Right ventricle myocardium superior (tissue), 1 donor: ENCODE results near the gene MAP4K3. TPM values are rescaled to one million over a fixed set of nuclear protein-coding genes. Genes with fewer than 3 reads are reported as not detected.
A peak's percentile ranks its signal among the peaks of the same experiment; 100 is the strongest.

Experiments used
- ATAC-seq: fragments of 200-7000 bp; cut with Tn5 transposase; one replicate; pipeline ENCODE4 v1.9.1; 2020; ENCODE audit warnings: mild to moderate bottlenecking; ENCODE audit not compliant: poor library complexity
- DNase-seq: peaks from one replicate; pipeline ENCODE4 v3.0.0-alpha.2; 2020
- intact Hi-C: fragments of 100-400 bp; cut with DNase I; formaldehyde crosslinking; loops from one replicate; pipeline ENCODE4 v1.11.2; 2022
- total RNA-seq: library from RNA; stranded (reverse); fragmentation: NEBNext Ultra II Directional; extraction: Animal tissue kit (Norgen Biotek cat#: 25700); gene quantifications from one replicate; pipeline ENCODE4 v1.2.1, GENCODE V29; 2021
- donor health status: DM: no; HTN: yes; CAD: no; lungs with severe emphysema.

Gene MAP4K3
- total RNA-seq, 1 donor from 2014 or later, result 37.8 TPM

GRCh38 chr2:39448169-39448502 lies 11.1 kb upstream of the MAP4K3 start:
- no peak for DNase-seq
- intact Hi-C loops, result no loop called here
- ATAC-seq, result no peak

GRCh38 chr2:39447266-39448168 lies 10.4 kb upstream of the MAP4K3 start:
- intact Hi-C loops, result no loop called here
- DNase-seq (no peak), ATAC-seq (no peak)

- no peak for DNase-seq
- intact Hi-C loops, result no loop called here
- ATAC-seq, result no peak
Observed at GRCh38 chr2:39445934-39446333, 8.8 kb upstream of the MAP4K3 start.

GRCh38 chr2:39443009-39443408 lies 5.9 kb upstream of the MAP4K3 start:
- ATAC-seq (no peak), DNase-seq (no peak)
- intact Hi-C loops, result no loop called here

GRCh38 chr2:39437522-39438296 lies 624 bp upstream of the MAP4K3 start:
- ATAC-seq (peak; percentile 34), DNase-seq (peak; percentile 52)
- intact Hi-C loops, result loop anchor here (5.0 kb wide), 2 partner anchors 55 to 65 kb away; no protein-coding TSS in a partner anchor

- intact Hi-C loops, result loop anchor here (5.0 kb wide), 2 partner anchors 54 to 66 kb away; no protein-coding TSS in a partner anchor
- DNase-seq (no peak), ATAC-seq (peak; percentile 61)
Observed at GRCh38 chr2:39435741-39436591, 1.1 kb downstream of the MAP4K3 start.

GRCh38 chr2:39435234-39435633 lies 1.9 kb downstream of the MAP4K3 start:
- DNase-seq (no peak), ATAC-seq (no peak)
- intact Hi-C loops, result loop anchor here (5.0 kb wide), 2 partner anchors 53 to 67 kb away; no protein-coding TSS in a partner anchor

- ATAC-seq (no peak), DNase-seq (no peak)
- intact Hi-C loops, result no loop called here
Observed at GRCh38 chr2:39434233-39434897, 2.7 kb downstream of the MAP4K3 start.

- DNase-seq, result no peak
- no peak for ATAC-seq
- intact Hi-C loops, result no loop called here
Observed at GRCh38 chr2:39433586-39434195, 3.4 kb downstream of the MAP4K3 start.

GRCh38 chr2:39432701-39433100 lies 4.4 kb downstream of the MAP4K3 start:
- intact Hi-C loops, result no loop called here
- DNase-seq (no peak), ATAC-seq (no peak)

- intact Hi-C loops, result no loop called here
- DNase-seq (no peak), ATAC-seq (peak; percentile 36)
Observed at GRCh38 chr2:39431592-39432316, 5.3 kb downstream of the MAP4K3 start.

- intact Hi-C loops, result no loop called here
- DNase-seq (no peak), ATAC-seq (no peak)
Observed at GRCh38 chr2:39429746-39430145, 7.3 kb downstream of the MAP4K3 start.

GRCh38 chr2:39424951-39425350 lies 12.1 kb downstream of the MAP4K3 start:
- intact Hi-C loops, result no loop called here
- ATAC-seq, result no peak
- DNase-seq, result no peak

GRCh38 chr2:39422700-39423099 lies 14.4 kb downstream of the MAP4K3 start:
- no peak for DNase-seq
- no peak for ATAC-seq
- intact Hi-C loops, result no loop called here

GRCh38 chr2:39421354-39421753 lies 15.7 kb downstream of the MAP4K3 start:
- ATAC-seq, result no peak
- intact Hi-C loops, result no loop called here
- no peak for DNase-seq

- ATAC-seq (no peak), DNase-seq (no peak)
- intact Hi-C loops, result no loop called here
Observed at GRCh38 chr2:39419282-39420223, 17.5 kb downstream of the MAP4K3 start.
